Central memory CD4-positive, alpha-beta T cell (primary cell): Measurements from ENCODE around the gene SYF2.
A peak's percentile ranks its signal among the peaks of the same experiment; 100 is the strongest.
"Not testable (repeated sequence)": the region's sequence is repeated elsewhere in the genome, so short reads cannot be mapped to it uniquely, and the experiment has no call there.

ENCODE experiments used
- DNase-seq: peaks from one replicate; pipeline ENCODE4 v3.0.0; 2022

SYF2 gene

GRCh38 chr1:25204797-25205480 lies 27.4 kb downstream of the SYF2 start:
- peak; percentile 28 for DNase-seq

- no peak for DNase-seq
Measured at GRCh38 chr1:25201006-25201405, 31.3 kb downstream of the SYF2 start.

- no peak for DNase-seq
Measured at GRCh38 chr1:25199819-25200620, 32.3 kb downstream of the SYF2 start.

DNA sequence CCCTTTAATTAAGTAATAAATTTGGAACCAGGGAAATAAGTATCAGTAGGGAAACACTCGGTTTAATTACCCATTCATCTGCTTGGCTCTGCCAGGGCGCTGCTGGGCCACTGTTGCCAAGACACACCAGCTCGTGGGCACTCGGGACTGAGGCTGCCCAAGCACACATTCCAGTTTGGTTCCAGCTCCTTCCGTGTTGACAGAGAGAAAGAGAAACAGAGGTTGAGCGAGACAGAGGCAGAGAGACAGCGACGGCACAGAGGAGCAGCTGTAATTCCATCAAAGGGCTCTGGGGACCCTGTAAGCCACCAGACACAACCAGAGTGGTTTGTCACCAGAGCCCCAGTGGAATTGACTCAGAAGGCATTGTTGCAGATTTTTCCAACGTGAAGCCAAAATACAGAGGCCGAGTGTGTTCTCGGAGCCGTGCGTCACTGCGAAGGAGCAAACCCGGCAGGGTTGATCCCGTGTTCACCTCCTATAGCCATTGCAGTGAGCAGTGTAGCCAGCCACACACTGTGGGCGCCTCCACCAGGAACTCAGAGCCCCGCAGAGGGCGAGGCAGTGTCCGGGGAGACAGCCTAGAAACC lies 33.5 kb downstream of the SYF2 start:
- no peak for DNase-seq

DNA sequence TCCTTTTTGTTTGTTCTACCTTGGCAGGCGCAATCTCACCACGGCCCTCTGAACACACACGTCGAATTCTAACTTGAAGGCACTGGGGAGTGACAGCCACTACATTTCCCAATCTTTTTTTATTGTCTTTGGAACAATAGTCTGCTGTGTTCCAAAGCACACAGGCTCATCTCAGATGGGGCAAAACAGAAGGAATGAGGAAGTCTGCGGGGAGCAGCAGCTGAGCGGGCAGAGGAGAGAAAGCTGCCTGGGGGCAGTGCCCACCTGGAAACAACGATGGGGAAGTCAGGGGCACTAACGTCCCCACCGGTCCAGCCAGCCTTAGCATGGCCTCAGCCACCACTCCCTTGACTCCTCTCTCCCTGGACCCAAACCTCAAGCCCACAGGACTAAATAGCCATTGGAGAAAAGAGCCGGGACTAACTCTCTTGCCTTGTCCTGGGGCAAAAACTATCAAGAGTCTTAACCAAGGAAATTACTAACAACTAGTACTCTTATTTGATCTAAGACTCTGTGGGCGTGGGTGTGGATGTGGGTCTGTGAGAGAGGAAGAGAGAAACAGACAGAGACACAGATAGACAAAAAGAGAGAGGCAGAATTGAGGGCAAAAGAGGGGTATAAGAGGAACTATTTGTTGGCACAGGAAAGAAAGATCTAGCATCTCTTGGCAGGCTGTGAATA lies 34.2 kb downstream of the SYF2 start:
- DNase-seq, result no peak

DNA sequence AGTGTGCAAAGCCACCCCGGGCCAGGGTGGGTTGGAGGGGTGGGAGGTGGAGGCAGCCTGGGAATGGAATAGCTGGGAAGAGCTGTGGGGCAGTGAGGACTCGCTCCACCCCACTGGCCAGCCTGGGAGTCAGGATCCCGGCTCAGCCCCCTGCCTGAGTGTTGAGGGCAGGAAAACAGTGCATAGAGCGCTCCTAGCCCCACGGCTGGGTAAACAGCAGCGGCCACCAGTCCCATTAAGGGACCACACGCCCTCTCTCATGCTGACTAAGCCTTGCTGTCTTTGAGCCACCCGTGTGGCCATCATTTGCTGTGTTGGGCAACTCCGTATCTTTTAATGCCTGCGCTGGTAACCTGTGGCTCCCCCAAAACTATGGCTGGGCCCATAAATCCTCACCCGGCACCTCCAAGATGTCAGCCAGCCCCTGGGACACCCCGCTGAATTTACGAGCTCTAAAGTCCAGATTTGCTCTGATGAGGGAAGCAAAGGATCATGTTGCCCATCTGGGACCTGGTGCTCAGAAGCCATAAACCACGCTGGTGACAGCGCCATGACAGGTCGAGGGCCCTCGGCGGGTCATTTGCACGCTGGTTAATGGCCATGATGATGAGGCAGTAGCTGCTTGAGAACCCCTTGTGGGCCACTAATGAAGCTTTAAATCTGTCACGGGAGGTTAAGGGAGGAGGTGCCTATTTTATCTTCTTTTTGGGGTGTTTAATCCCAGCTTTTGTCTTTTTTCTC lies 34.9 kb downstream of the SYF2 start:
- no peak for DNase-seq

GRCh38 chr1:25196830-25197229 lies 35.5 kb downstream of the SYF2 start:
- no peak for DNase-seq

DNA sequence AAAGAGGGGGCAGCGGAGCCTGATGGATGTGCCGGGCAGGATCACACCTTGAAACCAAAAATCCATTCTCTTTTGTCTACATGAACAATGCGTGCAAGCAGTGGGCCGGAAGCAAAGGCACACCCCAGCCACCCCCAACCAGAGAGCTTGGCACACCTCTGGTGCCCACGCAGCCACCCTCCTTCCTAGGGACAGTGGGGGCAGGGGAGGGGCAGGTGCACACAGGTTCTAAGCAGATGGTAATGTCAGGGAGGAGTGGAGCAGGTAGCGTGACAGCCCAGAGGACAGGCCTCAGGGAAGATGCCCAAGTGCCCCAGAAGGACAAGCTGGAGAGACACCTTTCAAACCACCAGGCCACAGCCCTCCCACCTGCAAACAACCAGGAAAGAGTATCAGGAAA lies 36.5 kb downstream of the SYF2 start:
- DNase-seq, result no peak

GRCh38 chr1:25194572-25195020 lies 37.7 kb downstream of the SYF2 start:
- DNase-seq, result no peak

DNA sequence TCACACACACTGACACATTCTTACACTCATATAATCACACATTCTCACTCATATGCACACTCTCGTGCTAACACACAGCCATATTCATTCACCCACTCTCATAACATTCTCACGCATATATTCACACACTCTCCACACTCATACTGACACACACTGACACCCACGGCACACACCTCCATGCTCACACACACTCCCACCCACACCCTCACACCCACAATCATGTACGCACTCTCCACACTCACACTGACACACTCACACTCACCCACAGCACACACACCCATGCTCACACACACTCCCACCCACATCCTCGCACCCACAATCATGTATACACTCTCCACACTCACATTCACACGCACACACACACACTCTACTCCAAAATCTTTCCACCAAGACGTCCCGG lies 38.2 kb downstream of the SYF2 start:
- no peak for DNase-seq

- DNase-seq, result no peak
Measured at GRCh38 chr1:25193229-25193628, 39.1 kb downstream of the SYF2 start.

DNA sequence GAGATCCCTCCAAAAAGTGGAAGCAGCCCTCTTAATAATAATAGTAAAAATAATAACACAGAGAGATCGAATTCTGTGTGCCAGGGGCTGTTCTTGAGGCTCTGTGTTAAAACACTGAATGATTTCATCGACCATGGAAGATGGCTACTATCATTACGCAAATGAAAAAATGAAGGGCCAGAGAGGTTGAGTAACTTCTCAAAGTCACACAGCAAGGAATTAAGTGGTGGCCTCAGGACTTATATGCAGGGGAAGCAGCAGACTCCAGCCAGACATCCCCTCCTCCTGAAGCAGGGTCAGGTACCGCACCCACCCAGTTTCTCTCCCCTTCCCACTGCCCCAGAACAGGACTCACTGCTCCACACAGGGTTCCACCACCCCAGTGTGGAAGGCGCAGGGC lies 40.1 kb downstream of the SYF2 start:
- no peak for DNase-seq

GRCh38 chr1:25190260-25190659 lies 42.0 kb downstream of the SYF2 start:
- DNase-seq, result no peak

- not testable (repeated sequence) for DNase-seq
Measured at GRCh38 chr1:25187904-25188303, 44.4 kb downstream of the SYF2 start.

DNA sequence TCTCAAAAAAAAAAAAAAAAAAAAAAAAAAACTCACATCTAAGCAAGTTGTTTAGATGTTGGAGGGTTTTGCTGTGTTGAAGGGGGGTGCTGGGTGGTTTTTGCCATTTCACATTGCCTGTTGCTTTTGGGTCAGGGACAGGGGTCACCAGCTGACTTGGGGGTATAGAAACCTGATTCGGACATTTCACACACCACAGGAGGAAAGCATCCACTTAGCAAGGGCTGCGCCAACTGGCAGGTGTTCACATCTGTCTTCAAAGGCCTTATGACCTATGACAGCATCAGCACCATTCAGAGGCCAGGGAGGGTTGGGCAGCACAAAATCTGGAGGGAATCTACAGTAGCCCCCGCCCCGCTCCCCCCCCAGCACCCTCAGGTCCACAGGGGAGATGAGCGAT lies 45.2 kb downstream of the SYF2 start:
- DNase-seq, result no peak

DNA sequence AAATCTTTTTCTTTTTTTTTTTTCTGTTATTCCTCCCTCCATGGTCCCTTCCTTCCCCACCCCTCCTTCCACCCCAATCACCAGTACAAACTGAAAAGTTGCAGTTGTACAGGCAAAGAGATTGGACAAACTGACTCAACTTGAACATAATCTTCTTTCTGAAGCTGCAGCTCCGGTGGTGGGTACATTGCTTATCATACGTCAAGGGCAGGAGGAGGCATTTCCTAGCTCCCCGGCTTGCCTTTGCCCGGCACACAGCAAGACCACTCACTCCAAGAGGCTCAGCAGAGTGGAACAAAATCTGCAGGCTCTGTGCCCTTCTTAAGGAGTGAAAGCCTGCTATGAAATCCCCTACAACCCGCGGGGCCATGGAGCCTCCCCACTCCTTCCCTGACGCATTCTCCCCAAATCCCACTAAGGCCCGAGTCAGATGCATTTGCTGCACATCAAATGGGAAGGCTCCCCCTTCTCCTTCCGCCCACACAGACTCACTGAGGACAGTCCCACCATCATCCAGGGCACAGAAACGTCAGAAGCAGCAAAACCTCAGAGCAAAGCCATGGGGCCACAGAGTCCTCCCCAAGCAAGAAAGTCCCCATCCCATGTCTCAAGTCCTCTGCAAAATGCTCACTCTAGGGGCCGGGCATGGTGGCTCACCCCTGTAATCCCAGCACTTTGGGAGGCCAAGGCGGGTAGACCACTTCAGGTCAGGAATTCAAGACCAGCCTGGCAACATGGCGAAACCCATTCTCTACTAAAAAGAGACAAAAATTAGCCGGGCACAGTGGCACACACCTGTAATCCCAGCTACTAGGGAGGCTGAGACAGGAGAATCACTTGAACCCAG lies 45.9 kb downstream of the SYF2 start:
- no peak for DNase-seq

DNA sequence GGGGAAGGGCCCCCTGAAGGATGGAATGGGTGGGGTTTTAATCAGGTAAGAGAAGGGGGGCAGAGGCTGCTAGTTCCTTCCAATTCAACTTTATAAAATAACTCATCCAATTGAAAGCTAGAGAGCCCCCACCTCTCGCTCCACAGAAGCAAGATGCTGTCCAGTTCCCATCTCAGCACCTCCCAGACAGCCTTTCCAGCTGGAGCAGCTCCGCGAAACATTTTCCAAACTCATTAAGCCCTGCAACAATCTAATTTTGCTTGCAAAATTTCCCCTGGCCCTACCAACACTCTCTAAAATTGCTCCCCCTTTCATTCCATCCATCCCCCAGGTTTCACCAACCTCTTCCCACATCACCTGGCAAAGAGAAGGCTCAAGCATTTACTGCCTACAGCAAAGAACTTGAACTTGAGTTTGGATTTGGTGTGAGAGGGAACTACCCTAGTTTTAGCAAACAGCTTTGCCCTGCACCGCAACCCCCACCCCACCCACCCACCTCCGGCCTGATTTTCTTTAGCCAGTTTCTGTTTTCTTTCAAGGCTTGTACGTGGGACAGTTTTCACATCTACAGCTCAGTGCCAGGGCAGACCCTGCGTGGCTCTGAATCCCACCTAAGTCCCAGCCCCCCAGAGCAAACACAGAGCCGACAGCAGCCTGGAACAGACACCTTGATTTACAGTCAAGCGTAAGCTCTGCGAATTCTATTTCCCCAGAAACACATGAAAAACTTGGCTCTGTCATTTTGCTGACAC lies 46.7 kb downstream of the SYF2 start:
- no peak for DNase-seq

GRCh38 chr1:25184001-25184762 lies 48.1 kb downstream of the SYF2 start:
- no peak for DNase-seq

GRCh38 chr1:25183126-25183980 lies 48.9 kb downstream of the SYF2 start:
- no peak for DNase-seq
